Measurements from ENCODE around the gene SAMSN1.

SAMSN1 gene

GRCh38 chr21:14484188-14485009 lies 61.7 kb downstream of the SAMSN1 start:
- no peak for DNase-seq (ENCODE audit: low read depth)

- no peak for DNase-seq (ENCODE audit: low read depth)
These were observed 62.8 kb downstream of the SAMSN1 start for GRCh38 chr21:14483296-14483695.

- DNase-seq (ENCODE audit: low read depth): no peak
These were observed 64.0 kb downstream of the SAMSN1 start for GRCh38 chr21:14482165-14482564.

GRCh38 chr21:14480411-14481031 lies 65.6 kb downstream of the SAMSN1 start:
- DNase-seq (ENCODE audit: low read depth): peak; percentile 0

- no peak for DNase-seq (ENCODE audit: low read depth)
These were observed 66.8 kb downstream of the SAMSN1 start for GRCh38 chr21:14479241-14479786.

GRCh38 chr21:14477841-14478240 lies 68.3 kb downstream of the SAMSN1 start:
- no peak for DNase-seq (ENCODE audit: low read depth)

- no peak for DNase-seq (ENCODE audit: low read depth)
These were observed 69.0 kb downstream of the SAMSN1 start for GRCh38 chr21:14477133-14477532.

GRCh38 chr21:14474995-14475394 lies 71.1 kb downstream of the SAMSN1 start:
- no peak for DNase-seq (ENCODE audit: low read depth)

GRCh38 chr21:14469641-14470040 lies 76.5 kb downstream of the SAMSN1 start:
- no peak for DNase-seq (ENCODE audit: low read depth)

- no peak for DNase-seq (ENCODE audit: low read depth)
These were observed 79.4 kb downstream of the SAMSN1 start for GRCh38 chr21:14466715-14467114.

- DNase-seq (ENCODE audit: low read depth): no peak
These were observed 88.4 kb downstream of the SAMSN1 start for GRCh38 chr21:14457762-14458161.

GRCh38 chr21:14456911-14457310 lies 89.2 kb downstream of the SAMSN1 start:
- no peak for DNase-seq (ENCODE audit: low read depth)

GRCh38 chr21:14454016-14455009 lies 91.8 kb downstream of the SAMSN1 start:
- no peak for DNase-seq (ENCODE audit: low read depth)

- DNase-seq (ENCODE audit: low read depth): no peak
These were observed 92.6 kb downstream of the SAMSN1 start for GRCh38 chr21:14453339-14454015.

- no peak for DNase-seq (ENCODE audit: low read depth)
These were observed 93.3 kb downstream of the SAMSN1 start for GRCh38 chr21:14452727-14453241.

- no peak for DNase-seq (ENCODE audit: low read depth)
These were observed 93.9 kb downstream of the SAMSN1 start for GRCh38 chr21:14452031-14452726.

- no peak for DNase-seq (ENCODE audit: low read depth)
These were observed 94.6 kb downstream of the SAMSN1 start for GRCh38 chr21:14451546-14451945.

GRCh38 chr21:14448784-14449183 lies 97.3 kb downstream of the SAMSN1 start:
- no peak for DNase-seq (ENCODE audit: low read depth)

GRCh38 chr21:14438211-14438610 lies 107.9 kb downstream of the SAMSN1 start:
- DNase-seq (ENCODE audit: low read depth): no peak

- no peak for DNase-seq (ENCODE audit: low read depth)
These were observed 110.7 kb downstream of the SAMSN1 start for GRCh38 chr21:14435423-14435822.
